ENCODE results near the gene DBT.

DBT gene

GRCh38 chr1:100249155-100249536 lies 488 bp downstream of the DBT start (continued):
- TF ChIP-seq, protein P1, sequence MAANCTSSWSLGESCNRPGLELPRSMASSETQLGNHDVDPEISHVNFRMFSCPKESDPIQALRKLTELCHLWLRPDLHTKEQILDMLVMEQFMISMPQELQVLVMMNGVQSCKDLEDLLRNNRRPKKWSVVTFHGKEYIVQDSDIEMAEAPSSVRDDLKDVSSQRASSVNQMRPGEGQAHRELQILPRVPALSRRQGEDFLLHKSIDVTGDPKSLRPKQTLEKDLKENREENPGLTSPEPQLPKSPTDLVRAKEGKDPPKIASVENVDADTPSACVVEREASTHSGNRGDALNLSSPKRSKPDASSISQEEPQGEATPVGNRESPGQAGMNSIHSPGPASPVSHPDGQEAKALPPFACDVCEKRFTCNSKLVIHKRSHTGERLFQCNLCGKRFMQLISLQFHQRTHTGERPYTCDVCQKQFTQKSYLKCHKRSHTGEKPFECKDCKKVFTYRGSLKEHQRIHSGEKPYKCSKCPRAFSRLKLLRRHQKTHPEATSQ (tag by site-specific recombination; IDR thresholded peaks at IDR 0.05) = no peak
- TF ChIP-seq KLF8 (tag by site-specific recombination; IDR thresholded peaks at IDR 0.05) = no peak
- no peak for TF ChIP-seq GLI2 (tag by site-specific recombination; IDR thresholded peaks at IDR 0.05; ENCODE audit: borderline replicate concordance, low read depth)
- TF ChIP-seq ZNF76 (tag by site-specific recombination; IDR thresholded peaks at IDR 0.05; ENCODE audit: borderline replicate concordance, low read depth) = no peak
- TF ChIP-seq ZNF514 (tag by site-specific recombination; IDR thresholded peaks at IDR 0.05) = no peak
- TF ChIP-seq, protein P2, sequence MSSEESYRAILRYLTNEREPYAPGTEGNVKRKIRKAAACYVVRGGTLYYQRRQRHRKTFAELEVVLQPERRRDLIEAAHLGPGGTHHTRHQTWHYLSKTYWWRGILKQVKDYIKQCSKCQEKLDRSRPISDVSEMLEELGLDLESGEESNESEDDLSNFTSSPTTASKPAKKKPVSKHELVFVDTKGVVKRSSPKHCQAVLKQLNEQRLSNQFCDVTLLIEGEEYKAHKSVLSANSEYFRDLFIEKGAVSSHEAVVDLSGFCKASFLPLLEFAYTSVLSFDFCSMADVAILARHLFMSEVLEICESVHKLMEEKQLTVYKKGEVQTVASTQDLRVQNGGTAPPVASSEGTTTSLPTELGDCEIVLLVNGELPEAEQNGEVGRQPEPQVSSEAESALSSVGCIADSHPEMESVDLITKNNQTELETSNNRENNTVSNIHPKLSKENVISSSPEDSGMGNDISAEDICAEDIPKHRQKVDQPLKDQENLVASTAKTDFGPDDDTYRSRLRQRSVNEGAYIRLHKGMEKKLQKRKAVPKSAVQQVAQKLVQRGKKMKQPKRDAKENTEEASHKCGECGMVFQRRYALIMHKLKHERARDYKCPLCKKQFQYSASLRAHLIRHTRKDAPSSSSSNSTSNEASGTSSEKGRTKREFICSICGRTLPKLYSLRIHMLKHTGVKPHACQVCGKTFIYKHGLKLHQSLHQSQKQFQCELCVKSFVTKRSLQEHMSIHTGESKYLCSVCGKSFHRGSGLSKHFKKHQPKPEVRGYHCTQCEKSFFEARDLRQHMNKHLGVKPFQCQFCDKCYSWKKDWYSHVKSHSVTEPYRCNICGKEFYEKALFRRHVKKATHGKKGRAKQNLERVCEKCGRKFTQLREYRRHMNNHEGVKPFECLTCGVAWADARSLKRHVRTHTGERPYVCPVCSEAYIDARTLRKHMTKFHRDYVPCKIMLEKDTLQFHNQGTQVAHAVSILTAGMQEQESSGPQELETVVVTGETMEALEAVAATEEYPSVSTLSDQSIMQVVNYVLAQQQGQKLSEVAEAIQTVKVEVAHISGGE (tag by site-specific recombination; conservative IDR thresholded peaks at IDR 0.05; ENCODE audit: low read depth) = peak; percentile 73
- TF ChIP-seq, protein P3, sequence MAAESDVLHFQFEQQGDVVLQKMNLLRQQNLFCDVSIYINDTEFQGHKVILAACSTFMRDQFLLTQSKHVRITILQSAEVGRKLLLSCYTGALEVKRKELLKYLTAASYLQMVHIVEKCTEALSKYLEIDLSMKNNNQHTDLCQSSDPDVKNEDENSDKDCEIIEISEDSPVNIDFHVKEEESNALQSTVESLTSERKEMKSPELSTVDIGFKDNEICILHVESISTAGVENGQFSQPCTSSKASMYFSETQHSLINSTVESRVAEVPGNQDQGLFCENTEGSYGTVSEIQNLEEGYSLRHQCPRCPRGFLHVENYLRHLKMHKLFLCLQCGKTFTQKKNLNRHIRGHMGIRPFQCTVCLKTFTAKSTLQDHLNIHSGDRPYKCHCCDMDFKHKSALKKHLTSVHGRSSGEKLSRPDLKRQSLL (tag by site-specific recombination; IDR thresholded peaks at IDR 0.05) = no peak

DNA sequence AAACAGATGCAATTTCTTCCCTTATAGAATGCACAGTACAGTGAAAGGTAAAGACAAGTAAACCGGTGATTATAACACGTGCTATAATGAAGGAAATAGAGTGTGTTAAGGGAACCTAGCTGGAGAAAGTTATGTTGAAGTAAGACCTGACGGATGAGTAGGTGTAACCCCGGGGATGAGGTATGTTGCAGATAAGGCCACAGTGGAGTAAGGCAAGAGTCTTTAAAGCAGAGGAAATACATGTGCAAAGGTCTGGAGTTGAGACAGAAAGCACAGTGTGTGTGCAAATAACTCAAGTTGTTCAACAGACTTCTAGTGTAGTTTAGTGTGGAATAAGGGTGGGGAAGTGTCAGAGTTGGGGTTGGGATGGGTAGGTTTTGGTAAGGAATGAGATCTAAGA lies 2.9 kb downstream of the DBT start:
- Histone ChIP-seq H3K4me1 (ENCODE audit: control insufficient read depth, insufficient read depth, low read length) (no peaks in the 10 kb centered on the region), H3K36me3 (ENCODE audit: control insufficient read depth in 2 of 2, insufficient read depth in 1 of 2, low read length in 2 of 2) (peaks cover 0 to 3% of the 10 kb centered on the region in 2 experiments; a peak in 2 of 3 replicates), H3K27ac (ENCODE audit: extremely low read depth, low read depth, low read length) (no peak overlapping the region), H3K4me3 (ENCODE audit: low read depth, low read length) (no peak overlapping the region), H3K9me3 (ENCODE audit: control insufficient read depth, insufficient read depth, low read depth, low read length) (no peaks in the 10 kb centered on the region)
- POLR2A ChIA-PET = no interaction called here
- CTCF ChIA-PET = no interaction called here
- TF ChIP-seq ELK4 (IDR thresholded peaks at IDR 0.05; ENCODE audit: borderline replicate concordance, low read depth, low read length) (no peak), PRDM1 (tag by site-specific recombination; IDR thresholded peaks at IDR 0.05) (0 out of 2 replicates have a peak, but pooled peaks have one; percentile 18), FEZF1 (tag by site-specific recombination; IDR thresholded peaks at IDR 0.05) (no peak)

- Histone ChIP-seq H3K27ac (ENCODE audit: extremely low read depth, low read depth, low read length) (no peak overlapping the region), H3K4me1 (ENCODE audit: control insufficient read depth, insufficient read depth, low read length) (no peaks in the 10 kb centered on the region), H3K4me3 (ENCODE audit: low read depth, low read length) (no peak overlapping the region), H3K9me3 (ENCODE audit: control insufficient read depth, insufficient read depth, low read depth, low read length) (no peaks in the 10 kb centered on the region), H3K36me3 (ENCODE audit: control insufficient read depth in 2 of 2, insufficient read depth in 1 of 2, low read length in 2 of 2) (peaks cover 7 to 29% of the 10 kb centered on the region in 2 experiments; a peak in 2 of 3 replicates)
- no peak for TF ChIP-seq PRDM6 (tag by site-specific recombination; IDR thresholded peaks at IDR 0.05)
- no peak for TF ChIP-seq OVOL3 (tag by site-specific recombination; IDR thresholded peaks at IDR 0.05)
- no peak for TF ChIP-seq ZNF239 (tag by site-specific recombination; IDR thresholded peaks at IDR 0.05)
- TF ChIP-seq ZFP37 (tag by site-specific recombination; IDR thresholded peaks at IDR 0.05) = no peak
- TF ChIP-seq ZNF266 (tag by site-specific recombination; IDR thresholded peaks at IDR 0.05; ENCODE audit: low read depth) = no peak
- TF ChIP-seq ZNF521 (tag by site-specific recombination; IDR thresholded peaks at IDR 0.05) = no peak
- ChIA-PET CTCF (no interaction called here), POLR2A (no interaction called here)
These were observed 9.0 kb downstream of the DBT start for GRCh38 chr1:100240631-100241030.
